Measurements from ENCODE around the gene EP400.

GRCh38 chr12:131987552-131987951 lies 37.8 kb downstream of the EP400 start:
- TF ChIP-seq POLR2AphosphoS5 (IDR thresholded peaks at IDR 0.05; ENCODE audit: borderline replicate concordance, low read depth, low read length), result no peak
- no peak for TF ChIP-seq EZH2 (IDR thresholded peaks at IDR 0.05)

Data from SK-N-MC (cell line).